WTC11 (cell line): ENCODE results near the gene C10orf90. TPM values are rescaled to one million over a fixed set of nuclear protein-coding genes. Genes with fewer than 3 reads are reported as not detected.

Experiments
- ATAC-seq: fragments of 200-7000 bp; cut with Tn5 transposase; 2 replicates; pipeline ENCODE4 v1.10.0; 2021; ENCODE audit warnings: mild to moderate bottlenecking, moderate library complexity
- CTCF ChIA-PET: fragments of 300-600 bp; sonication (Branson Sonifier 250); formaldehyde crosslinking; loops from one replicate; lab custom pipeline; 2021; ENCODE audit warnings: antibody characterized with exemption; lab: Charles Lee
- POLR2A ChIA-PET: fragments of 350-600 bp; sonication (Branson Sonifier 250); formaldehyde crosslinking; loops from one replicate; lab custom pipeline; 2021; ENCODE audit warnings: antibody characterized with exemption; lab: Charles Lee
- DNase-seq: peaks from one replicate; pipeline ENCODE4 v3.0.0; 2021; ENCODE audit warnings: low spot score
- H3K27ac Mint-ChIP-seq: 2 replicates; pipeline ENCODE4 v1.8.0; 2021; ENCODE audit warnings: mixed read lengths
- H3K27me3 Mint-ChIP-seq: 2 replicates; pipeline ENCODE4 v1.8.0; 2021; ENCODE audit warnings: low read depth, mild to moderate bottlenecking, moderate library complexity, mixed read lengths
- H3K36me3 Mint-ChIP-seq: 2 replicates; pipeline ENCODE4 v1.8.0; 2021; ENCODE audit warnings: mixed read lengths
- H3K4me1 Mint-ChIP-seq: 2 replicates; pipeline ENCODE4 v1.8.0; 2022; ENCODE audit warnings: mixed read lengths
- H3K4me3 Mint-ChIP-seq: 2 replicates; pipeline ENCODE4 v1.8.0; 2021; ENCODE audit warnings: mild to moderate bottlenecking, moderate library complexity, mixed read lengths
- H3K9me3 Mint-ChIP-seq: 2 replicates; pipeline ENCODE4 v1.8.0; 2021; ENCODE audit warnings: mixed read lengths
- AR ChIP-seq: fragments of 250-450 bp; sonication (Bioruptor Pico); IDR thresholded peaks from 2 replicates; pipeline ENCODE4 v1.9.0; 2021; ENCODE audit warnings: mild to moderate bottlenecking
- ATF3 ChIP-seq: sonication (generic); formaldehyde crosslinking; conservative IDR thresholded peaks from 2 replicates; pipeline ENCODE4 v1.8.1; 2022; ENCODE audit warnings: mild to moderate bottlenecking, missing genetic modification reagents
- E2F4 ChIP-seq: sonication (generic); formaldehyde crosslinking; IDR thresholded peaks from 2 replicates; pipeline ENCODE4 v1.8.1; 2022; ENCODE audit warnings: low read depth, mild to moderate bottlenecking, moderate library complexity, missing genetic modification reagents, borderline replicate concordance
- ESRRA ChIP-seq: sonication (generic); formaldehyde crosslinking; IDR thresholded peaks from 2 replicates; pipeline ENCODE4 v1.8.1; 2022; ENCODE audit warnings: mild to moderate bottlenecking, missing genetic modification reagents, borderline replicate concordance
- MXD4 ChIP-seq: fragments of 250-450 bp; sonication (Bioruptor Pico); IDR thresholded peaks from 2 replicates; pipeline ENCODE4 v1.8.0; 2021; ENCODE audit warnings: mild to moderate bottlenecking, moderate library complexity, borderline replicate concordance
- NFYB ChIP-seq: sonication (generic); formaldehyde crosslinking; conservative IDR thresholded peaks from 2 replicates; pipeline ENCODE4 v1.8.0; 2022; ENCODE audit warnings: low read depth, missing genetic modification reagents
- NR1H2 ChIP-seq: sonication (generic); formaldehyde crosslinking; IDR thresholded peaks from 2 replicates; pipeline ENCODE4 v1.9.0; 2021; ENCODE audit warnings: mild to moderate bottlenecking, moderate library complexity, missing genetic modification reagents
- NR3C1 ChIP-seq: sonication (generic); formaldehyde crosslinking; conservative IDR thresholded peaks from 2 replicates; pipeline ENCODE4 v1.8.1; 2023; ENCODE audit warnings: low read depth, mild to moderate bottlenecking, missing genetic modification reagents
- PRDM15 ChIP-seq: sonication (generic); formaldehyde crosslinking; IDR thresholded peaks from 2 replicates; pipeline ENCODE4 v1.8.0; 2022; ENCODE audit warnings: missing genetic modification reagents
- PRRX2 ChIP-seq: fragments of 250-450 bp; sonication (Bioruptor Pico); IDR thresholded peaks from 2 replicates; pipeline ENCODE4 v1.8.0; 2021; ENCODE audit warnings: mild to moderate bottlenecking
- TP53 ChIP-seq: sonication (generic); formaldehyde crosslinking; IDR thresholded peaks from 2 replicates; pipeline ENCODE4 v1.8.1; 2023; ENCODE audit warnings: mild to moderate bottlenecking, missing genetic modification reagents
- USF2 ChIP-seq: sonication (generic); formaldehyde crosslinking; IDR thresholded peaks from 2 replicates; pipeline ENCODE4 v1.8.1; 2023; ENCODE audit warnings: mild to moderate bottlenecking, missing genetic modification reagents, moderate library complexity
- ZNF396 ChIP-seq: fragments of 250-450 bp; sonication (Bioruptor Pico); IDR thresholded peaks from 2 replicates; pipeline ENCODE4 v1.8.0; 2021; ENCODE audit warnings: mild to moderate bottlenecking, moderate library complexity, borderline replicate concordance
- ZNF416 ChIP-seq: fragments of 250-450 bp; sonication (Bioruptor Pico); IDR thresholded peaks from 2 replicates; pipeline ENCODE4 v1.9.0; 2021; ENCODE audit warnings: mild to moderate bottlenecking, inconsistent platforms
- ZNF423 ChIP-seq: fragments of 250-450 bp; sonication (Bioruptor Pico); IDR thresholded peaks from 2 replicates; pipeline ENCODE4 v2.1.2; 2022; ENCODE audit warnings: mild to moderate bottlenecking, moderate library complexity
- total RNA-seq: library from RNA; stranded (reverse); gene quantifications from 3 replicates; pipeline ENCODE4 v1.2.3, GENCODE V29; 2021
- TF ChIP-seq, protein P1 (sequence below): fragments of 250-450 bp; sonication (Bioruptor Pico); IDR thresholded peaks from 2 replicates; pipeline ENCODE4 v1.9.0; 2021; ENCODE audit warnings: mild to moderate bottlenecking, borderline replicate concordance

Gene C10orf90
- total RNA-seq, 1 experiment from 2014 or later = 0.85 TPM

DNA sequence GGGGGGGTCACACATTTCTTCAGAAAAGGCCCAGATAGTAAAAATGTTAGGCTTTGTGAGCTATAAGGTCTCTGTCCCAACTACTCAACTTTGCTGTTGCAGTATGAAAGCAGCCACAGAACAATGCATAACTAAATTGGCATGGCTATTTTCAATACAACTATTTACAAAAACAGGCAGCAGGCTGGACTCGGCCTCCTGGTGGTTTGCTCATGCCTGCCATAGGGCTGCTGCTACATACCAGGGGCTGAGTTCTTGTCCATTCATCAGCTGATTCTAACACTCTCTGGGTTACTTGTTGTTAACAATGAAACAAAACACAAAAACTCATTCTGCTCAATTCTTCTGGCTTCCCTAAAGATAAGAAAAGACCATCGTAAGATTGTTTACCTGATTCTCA is 172.8 kb downstream of the C10orf90 start (continued):
- TF ChIP-seq, protein P1, sequence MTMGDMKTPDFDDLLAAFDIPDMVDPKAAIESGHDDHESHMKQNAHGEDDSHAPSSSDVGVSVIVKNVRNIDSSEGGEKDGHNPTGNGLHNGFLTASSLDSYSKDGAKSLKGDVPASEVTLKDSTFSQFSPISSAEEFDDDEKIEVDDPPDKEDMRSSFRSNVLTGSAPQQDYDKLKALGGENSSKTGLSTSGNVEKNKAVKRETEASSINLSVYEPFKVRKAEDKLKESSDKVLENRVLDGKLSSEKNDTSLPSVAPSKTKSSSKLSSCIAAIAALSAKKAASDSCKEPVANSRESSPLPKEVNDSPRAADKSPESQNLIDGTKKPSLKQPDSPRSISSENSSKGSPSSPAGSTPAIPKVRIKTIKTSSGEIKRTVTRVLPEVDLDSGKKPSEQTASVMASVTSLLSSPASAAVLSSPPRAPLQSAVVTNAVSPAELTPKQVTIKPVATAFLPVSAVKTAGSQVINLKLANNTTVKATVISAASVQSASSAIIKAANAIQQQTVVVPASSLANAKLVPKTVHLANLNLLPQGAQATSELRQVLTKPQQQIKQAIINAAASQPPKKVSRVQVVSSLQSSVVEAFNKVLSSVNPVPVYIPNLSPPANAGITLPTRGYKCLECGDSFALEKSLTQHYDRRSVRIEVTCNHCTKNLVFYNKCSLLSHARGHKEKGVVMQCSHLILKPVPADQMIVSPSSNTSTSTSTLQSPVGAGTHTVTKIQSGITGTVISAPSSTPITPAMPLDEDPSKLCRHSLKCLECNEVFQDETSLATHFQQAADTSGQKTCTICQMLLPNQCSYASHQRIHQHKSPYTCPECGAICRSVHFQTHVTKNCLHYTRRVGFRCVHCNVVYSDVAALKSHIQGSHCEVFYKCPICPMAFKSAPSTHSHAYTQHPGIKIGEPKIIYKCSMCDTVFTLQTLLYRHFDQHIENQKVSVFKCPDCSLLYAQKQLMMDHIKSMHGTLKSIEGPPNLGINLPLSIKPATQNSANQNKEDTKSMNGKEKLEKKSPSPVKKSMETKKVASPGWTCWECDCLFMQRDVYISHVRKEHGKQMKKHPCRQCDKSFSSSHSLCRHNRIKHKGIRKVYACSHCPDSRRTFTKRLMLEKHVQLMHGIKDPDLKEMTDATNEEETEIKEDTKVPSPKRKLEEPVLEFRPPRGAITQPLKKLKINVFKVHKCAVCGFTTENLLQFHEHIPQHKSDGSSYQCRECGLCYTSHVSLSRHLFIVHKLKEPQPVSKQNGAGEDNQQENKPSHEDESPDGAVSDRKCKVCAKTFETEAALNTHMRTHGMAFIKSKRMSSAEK = no peak

DNA sequence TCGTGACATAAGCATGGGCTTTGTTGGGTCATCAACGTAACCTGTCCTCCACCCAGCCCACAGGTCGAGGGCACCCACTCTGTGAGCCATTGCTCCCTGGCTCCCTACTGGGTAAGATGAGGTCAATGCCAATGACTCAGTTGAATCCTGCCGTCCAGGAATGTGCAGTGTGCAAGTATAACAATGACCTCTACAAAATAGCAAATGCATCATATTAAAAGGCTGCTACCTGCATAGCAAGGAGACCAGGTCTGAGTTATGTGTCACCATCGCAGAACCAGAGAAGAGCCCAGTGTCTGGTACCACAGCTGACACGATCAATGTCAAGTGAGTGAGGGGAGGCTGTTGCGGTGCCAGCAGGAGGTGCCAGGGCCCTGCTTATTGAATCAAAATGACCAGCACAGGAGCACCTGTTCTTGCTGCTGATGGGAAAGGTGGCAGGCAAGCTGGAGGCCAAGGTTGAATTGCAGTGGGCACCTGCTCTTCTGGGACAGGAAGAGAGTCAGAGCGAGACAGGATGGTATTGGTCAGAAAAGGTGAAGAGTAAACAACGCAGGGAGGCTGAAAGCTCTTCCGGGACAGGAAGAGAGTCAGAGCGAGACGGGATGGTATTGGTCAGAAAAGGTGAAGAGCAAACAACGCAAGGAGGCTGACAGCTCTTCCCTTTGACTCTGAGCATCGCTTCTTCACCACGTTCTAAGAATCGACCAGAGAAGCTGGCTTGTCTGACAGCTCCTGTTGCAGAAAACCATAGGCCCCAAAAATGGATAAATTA is 173.5 kb downstream of the C10orf90 start:
- TF ChIP-seq TP53 (CRISPR knock-in tag) (no peak), ESRRA (CRISPR knock-in tag) (no peak), NR1H2 (CRISPR knock-in tag) (no peak), ATF3 (no peak), E2F4 (CRISPR knock-in tag) (no peak), USF2 (no peak), ZNF416 (CRISPR knock-in tag) (no peak)
- TF ChIP-seq, all 79 proteins: peak for 0
- ChIA-PET POLR2A (no interaction called here), CTCF (no interaction called here)
- no peaks in the 10 kb centered on the region for H3K4me1 Mint-ChIP-seq
- no peak overlapping the region for H3K4me3 Mint-ChIP-seq
- no peaks in the 10 kb centered on the region for H3K27me3 Mint-ChIP-seq
- no peak for DNase-seq
- ATAC-seq = no peak
- H3K27ac Mint-ChIP-seq = no peak overlapping the region
- no peaks in the 10 kb centered on the region; the same call in 1 of the 2 replicates for H3K9me3 Mint-ChIP-seq
- no peaks in the 10 kb centered on the region for H3K36me3 Mint-ChIP-seq

- Mint-ChIP-seq H3K4me3 (no peak overlapping the region), H3K9me3 (peaks cover 23% of the 10 kb centered on the region), H3K4me1 (no peaks in the 10 kb centered on the region), H3K27ac (no peak overlapping the region), H3K27me3 (no peaks in the 10 kb centered on the region), H3K36me3 (peaks cover 8% of the 10 kb centered on the region)
- CTCF ChIA-PET = no interaction called here
- no peak for ATAC-seq
- POLR2A ChIA-PET = no interaction called here
- DNase-seq = no peak
- TF ChIP-seq AR = no peak
- TF ChIP-seq MXD4 = no peak
- TF ChIP-seq NR3C1 = no peak
- TF ChIP-seq ATF3 = no peak
- no peak for TF ChIP-seq PRRX2
- no peak for TF ChIP-seq PRDM15 (CRISPR knock-in tag)
- no peak for TF ChIP-seq ZNF396 (CRISPR knock-in tag)
- no peak for TF ChIP-seq NFYB
- TF ChIP-seq ZNF423 (CRISPR knock-in tag) = no peak
These were observed 179.0 kb downstream of the C10orf90 start for GRCh38 chr10:126491476-126491875.
